C4-2B (cell line): ENCODE results near the gene GJA9.
A peak's percentile ranks its signal among the peaks of the same experiment; 100 is the strongest.
"Not testable (repeated sequence)": the region's sequence is repeated elsewhere in the genome, so short reads cannot be mapped to it uniquely, and the experiment has no call there.

Experiments used
- H3K27ac ChIP-seq: fragments of 450-650 bp; 2 replicates; pipeline ENCODE4 v1.5.1; 2017
- ZFX ChIP-seq: fragments of 450-650 bp; IDR thresholded peaks from 2 replicates; pipeline ENCODE4 v1.6.1; 2017
- TF ChIP-seq, protein P1 (sequence below): fragments of 450-650 bp; conservative IDR thresholded peaks from 2 replicates; pipeline ENCODE4 v1.5.1; 2017; ENCODE audit warnings: mild to moderate bottlenecking

The GJA9 gene

DNA sequence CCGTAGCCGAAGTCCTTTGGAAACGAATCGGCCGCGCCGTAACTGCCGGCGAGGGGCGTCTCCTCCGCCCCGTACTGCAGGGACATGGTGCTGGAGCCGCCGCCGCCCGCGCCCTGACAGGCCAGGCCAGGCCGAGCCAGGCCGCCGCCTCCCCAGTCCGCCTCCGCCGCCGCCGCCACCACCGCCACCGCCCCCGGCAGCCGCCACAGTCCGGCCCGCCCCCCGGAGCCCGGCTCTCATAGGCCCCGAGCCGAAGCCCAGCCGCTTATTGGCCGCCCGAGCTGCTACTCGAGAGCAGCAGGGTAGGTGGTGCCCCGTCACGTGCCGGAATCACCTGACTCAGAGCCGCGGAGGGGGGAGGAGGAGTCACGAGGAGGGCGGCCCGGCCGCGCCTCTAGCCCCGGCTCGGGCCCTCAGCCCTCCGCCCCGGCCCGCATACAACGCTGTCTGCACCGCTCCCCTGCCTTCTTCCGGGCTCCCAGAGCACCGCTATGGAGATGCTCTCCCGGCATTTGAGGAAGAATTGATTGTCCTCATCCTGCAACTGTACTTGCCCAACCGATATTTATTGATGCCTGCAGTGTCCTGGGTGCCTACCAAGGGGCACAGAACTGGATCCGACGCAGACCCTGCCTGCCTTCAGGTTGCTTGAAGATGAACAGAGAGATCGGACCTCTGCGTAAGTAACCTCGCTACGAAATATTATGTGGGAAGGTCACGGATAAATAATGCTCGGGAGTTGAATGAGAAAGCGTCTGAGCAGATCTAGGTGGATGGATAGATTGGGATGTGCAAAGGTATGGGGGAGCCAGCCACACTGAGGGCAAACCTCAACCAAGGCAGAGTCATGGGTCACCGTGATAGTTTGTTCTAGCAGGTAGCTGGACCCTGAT lies 21.6 kb downstream of the GJA9 start, which contains the start of gene RRAGC:
Gene RRAGC (minus strand): TSS at position 212 of the 893 bp plus-strand sequence. CDS start 126 bp downstream, at position 86.
- H3K27ac ChIP-seq: peak within 1 kb of the TSS; percentile 69
- TF ChIP-seq, protein P1, sequence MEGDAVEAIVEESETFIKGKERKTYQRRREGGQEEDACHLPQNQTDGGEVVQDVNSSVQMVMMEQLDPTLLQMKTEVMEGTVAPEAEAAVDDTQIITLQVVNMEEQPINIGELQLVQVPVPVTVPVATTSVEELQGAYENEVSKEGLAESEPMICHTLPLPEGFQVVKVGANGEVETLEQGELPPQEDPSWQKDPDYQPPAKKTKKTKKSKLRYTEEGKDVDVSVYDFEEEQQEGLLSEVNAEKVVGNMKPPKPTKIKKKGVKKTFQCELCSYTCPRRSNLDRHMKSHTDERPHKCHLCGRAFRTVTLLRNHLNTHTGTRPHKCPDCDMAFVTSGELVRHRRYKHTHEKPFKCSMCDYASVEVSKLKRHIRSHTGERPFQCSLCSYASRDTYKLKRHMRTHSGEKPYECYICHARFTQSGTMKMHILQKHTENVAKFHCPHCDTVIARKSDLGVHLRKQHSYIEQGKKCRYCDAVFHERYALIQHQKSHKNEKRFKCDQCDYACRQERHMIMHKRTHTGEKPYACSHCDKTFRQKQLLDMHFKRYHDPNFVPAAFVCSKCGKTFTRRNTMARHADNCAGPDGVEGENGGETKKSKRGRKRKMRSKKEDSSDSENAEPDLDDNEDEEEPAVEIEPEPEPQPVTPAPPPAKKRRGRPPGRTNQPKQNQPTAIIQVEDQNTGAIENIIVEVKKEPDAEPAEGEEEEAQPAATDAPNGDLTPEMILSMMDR: no peak
- peak; percentile 64 for TF ChIP-seq ZFX

DNA sequence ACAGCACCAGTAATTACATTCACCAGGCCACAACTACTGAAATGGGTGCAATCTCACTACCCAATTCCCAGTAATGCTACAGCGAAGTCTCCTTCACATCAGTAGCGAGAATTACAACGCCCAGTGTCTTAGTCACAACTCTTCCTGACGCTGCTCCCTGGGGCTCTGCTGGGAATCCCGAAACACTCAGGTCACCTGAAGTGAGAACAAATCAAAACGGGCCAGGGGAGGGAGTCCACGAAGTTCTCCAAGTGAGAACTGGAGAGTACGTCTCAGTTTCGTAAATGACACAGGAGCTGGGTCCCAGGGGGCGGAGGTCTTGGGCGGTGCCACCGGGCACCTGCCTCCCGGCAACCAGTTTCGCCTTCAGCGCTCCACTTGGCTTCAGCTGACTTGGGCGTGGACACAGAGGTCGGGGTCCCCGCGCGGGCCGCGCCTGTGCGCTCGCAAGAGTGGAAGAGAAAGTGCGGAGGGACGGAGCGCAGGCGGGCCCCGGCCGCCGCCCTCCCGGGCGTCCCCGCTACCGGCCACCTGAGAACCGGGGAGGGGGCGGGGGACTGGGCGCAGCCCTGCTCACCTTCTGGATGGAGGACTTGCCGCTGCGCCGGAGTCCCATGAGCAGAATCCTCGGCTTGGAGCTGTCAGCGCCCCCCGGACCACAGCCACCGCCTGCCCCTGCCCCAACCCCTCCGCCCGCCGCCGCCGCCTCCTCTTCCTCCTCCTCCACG lies 22.4 kb downstream of the GJA9 start:
- no peak for TF ChIP-seq ZFX
- TF ChIP-seq, protein P1: no peak
- peak overlapping the region; percentile 69 for H3K27ac ChIP-seq

DNA sequence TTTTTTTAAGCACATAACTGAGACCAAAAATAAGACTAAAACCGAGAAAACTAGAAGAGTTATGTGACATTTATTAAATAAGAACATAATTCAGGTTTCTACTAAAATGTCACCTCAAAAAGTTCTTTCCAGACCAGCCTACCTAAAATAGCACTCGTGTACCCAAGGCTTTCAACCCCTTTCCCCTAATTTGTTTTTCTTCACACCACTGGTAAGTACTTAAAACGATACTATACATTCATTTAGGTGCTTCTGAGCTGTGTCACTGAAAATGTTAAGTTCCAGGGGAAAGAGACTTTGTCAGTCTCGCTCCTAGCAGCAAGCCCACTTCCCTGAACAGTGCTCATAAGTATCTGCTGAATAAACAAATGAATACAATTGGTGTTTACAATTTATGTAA lies 28.6 kb downstream of the GJA9 start:
- no peak for TF ChIP-seq ZFX
- TF ChIP-seq, protein P1: no peak
- no peak overlapping the region for H3K27ac ChIP-seq

DNA sequence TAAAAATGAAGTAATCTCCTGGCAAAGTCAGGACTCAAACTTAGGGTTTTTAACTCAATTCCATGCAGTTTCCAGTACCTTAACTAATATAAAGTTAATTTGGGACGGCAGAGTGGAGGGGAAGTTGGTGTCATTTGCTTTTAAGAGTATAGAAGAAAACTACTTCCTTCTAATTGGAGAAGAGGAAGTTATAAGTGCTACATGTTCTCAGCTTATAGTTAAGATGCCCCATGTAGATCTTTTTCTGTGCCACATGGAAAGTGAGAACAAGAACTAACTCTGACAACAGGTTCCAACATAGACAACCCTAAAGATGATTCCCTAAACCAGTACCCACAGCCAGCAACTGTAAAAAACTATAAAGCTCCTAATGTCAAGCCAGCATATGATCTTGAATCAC lies 33.3 kb downstream of the GJA9 start:
- TF ChIP-seq ZFX: no peak
- TF ChIP-seq, protein P1: no peak
- H3K27ac ChIP-seq: no peak overlapping the region

DNA sequence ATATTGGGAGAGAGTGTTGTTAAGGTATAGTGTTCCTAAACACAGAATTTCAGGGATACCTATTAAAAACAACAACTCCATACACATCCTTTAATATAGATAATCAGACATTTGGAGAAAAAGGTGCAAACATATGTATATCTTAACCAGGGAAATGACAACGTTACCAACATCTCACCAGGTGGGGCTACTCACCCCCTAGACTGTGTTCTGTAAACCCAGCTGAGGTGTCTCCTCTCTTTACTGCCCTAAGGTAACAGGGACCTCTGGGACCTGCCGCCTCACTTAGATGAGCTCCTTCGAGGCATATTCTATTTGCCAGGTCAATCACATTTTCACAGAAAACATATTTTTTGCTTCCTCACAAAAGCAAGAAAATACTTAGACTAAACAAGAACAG lies 35.2 kb downstream of the GJA9 start:
- TF ChIP-seq, protein P1: no peak
- no peak for TF ChIP-seq ZFX
- no peak overlapping the region for H3K27ac ChIP-seq

DNA sequence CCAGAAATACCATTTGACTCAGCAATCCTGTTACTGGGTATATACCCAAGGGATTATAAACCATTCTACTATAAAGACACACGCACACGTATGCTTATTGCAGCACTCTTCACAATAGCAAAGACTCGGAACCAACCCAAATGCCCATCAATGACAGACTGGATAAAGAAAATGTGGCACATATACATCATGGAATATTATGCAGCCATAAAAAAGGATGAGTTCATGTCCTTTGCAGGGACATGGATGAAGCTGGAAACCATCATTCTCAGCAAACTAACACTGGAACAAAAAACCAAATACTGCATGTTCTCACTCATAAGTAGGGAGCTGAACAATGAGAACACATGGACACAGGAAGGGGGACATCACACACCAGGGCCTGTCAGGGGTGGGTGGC lies 36.3 kb downstream of the GJA9 start:
- not testable (repeated sequence) for H3K27ac ChIP-seq

DNA sequence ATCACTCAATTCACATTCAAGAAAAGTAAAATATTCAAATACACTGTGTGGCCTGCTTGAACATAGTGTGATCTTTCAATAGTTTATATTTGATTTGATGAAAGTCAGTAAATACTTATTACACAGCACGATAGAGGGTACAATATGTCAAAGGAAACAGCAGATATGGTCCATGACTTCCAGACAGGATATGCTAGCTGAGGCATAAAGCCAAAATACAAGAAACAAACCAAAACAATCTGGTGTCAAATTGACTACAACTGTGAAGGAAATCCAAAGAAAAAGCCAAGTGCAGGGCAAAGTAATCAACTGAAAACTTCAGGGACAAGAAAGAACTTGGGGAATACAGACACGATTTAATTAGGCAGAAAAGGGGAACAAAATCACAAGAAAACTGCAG lies 41.1 kb downstream of the GJA9 start:
- TF ChIP-seq, protein P1: no peak
- no peak for TF ChIP-seq ZFX
- H3K27ac ChIP-seq: no peak overlapping the region
